Activated B cell treated with CpG ODN at 0.5 μM for 24 hours (primary cell): Measurements from ENCODE around the gene SEZ6L. TPM values are rescaled to one million over a fixed set of nuclear protein-coding genes. Genes with fewer than 3 reads are reported as not detected.

Experiments used
- ATAC-seq: fragments of 200-7000 bp; cut with Tn5 transposase; one replicate; pipeline ENCODE4 v1.10.0; 2021; ENCODE audit warnings: low read depth, mild to moderate bottlenecking, moderate library complexity
- CTCF ChIA-PET: fragments of 350-600 bp; sonication (Branson Sonifier 250); formaldehyde crosslinking; loops from one replicate; lab custom pipeline; 2021; ENCODE audit warnings: antibody characterized with exemption; lab: Charles Lee
- POLR2A ChIA-PET: fragments of 350-600 bp; sonication (Branson Sonifier 250); formaldehyde crosslinking; loops from one replicate; lab custom pipeline; 2021; ENCODE audit warnings: antibody characterized with exemption; lab: Charles Lee
- DNase-seq: peaks from one replicate; pipeline ENCODE4 v3.0.0; 2022
- H3K27ac Mint-ChIP-seq: one replicate; pipeline ENCODE4 v1.8.0; 2020; ENCODE audit warnings: mixed read lengths
- H3K27me3 Mint-ChIP-seq: one replicate; pipeline ENCODE4 v1.8.0; 2021; ENCODE audit warnings: mixed read lengths
- H3K36me3 Mint-ChIP-seq: one replicate; pipeline ENCODE4 v1.8.0; 2021; ENCODE audit warnings: low read depth, mixed read lengths
- H3K4me1 Mint-ChIP-seq: one replicate; pipeline ENCODE4 v1.8.0; 2021; ENCODE audit warnings: mixed read lengths
- H3K4me3 Mint-ChIP-seq: one replicate; pipeline ENCODE4 v1.8.0; 2020; ENCODE audit warnings: mild to moderate bottlenecking, mixed read lengths
- H3K9me3 Mint-ChIP-seq: one replicate; pipeline ENCODE4 v1.8.0; 2020; ENCODE audit warnings: mixed read lengths
- intact Hi-C: fragments of 100-400 bp; cut with micrococcal nuclease; formaldehyde crosslinking; loops from one replicate; pipeline ENCODE4 v1.15.1; 2024
- total RNA-seq: library from RNA; stranded (reverse); gene quantifications from 2 replicates; pipeline ENCODE4 v1.2.3, GENCODE V29; 2022
- TF ChIP-seq, protein P1 (sequence below): fragments of 200-600 bp; IDR thresholded peaks from one replicate; pipeline ENCODE4 v1.8.0; 2022; ENCODE audit warnings: antibody characterized with exemption, mild to moderate bottlenecking

SEZ6L gene
- total RNA-seq, 1 donor from 2014 or later: not detected

DNA sequence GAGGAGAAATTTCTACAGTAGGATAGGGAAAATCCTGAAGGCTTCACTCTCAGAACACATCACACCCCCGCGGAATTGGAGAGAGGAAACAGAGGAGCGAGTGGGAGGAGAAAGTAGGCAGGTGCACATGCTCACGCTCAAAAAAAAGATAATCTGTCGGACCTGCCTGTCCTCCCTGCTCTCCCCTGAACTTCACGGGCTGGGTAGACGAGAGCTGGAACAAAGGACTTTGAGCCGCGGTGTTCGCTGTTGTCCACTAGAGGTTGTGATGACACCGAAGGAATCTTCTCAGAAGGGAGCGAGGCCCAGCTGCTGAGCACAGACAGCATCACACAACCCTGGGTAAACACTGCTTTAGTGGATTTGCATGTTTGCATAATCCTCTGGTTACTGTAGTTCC, 5.0 kb downstream of the SEZ6L start:
- TF ChIP-seq, protein P1, sequence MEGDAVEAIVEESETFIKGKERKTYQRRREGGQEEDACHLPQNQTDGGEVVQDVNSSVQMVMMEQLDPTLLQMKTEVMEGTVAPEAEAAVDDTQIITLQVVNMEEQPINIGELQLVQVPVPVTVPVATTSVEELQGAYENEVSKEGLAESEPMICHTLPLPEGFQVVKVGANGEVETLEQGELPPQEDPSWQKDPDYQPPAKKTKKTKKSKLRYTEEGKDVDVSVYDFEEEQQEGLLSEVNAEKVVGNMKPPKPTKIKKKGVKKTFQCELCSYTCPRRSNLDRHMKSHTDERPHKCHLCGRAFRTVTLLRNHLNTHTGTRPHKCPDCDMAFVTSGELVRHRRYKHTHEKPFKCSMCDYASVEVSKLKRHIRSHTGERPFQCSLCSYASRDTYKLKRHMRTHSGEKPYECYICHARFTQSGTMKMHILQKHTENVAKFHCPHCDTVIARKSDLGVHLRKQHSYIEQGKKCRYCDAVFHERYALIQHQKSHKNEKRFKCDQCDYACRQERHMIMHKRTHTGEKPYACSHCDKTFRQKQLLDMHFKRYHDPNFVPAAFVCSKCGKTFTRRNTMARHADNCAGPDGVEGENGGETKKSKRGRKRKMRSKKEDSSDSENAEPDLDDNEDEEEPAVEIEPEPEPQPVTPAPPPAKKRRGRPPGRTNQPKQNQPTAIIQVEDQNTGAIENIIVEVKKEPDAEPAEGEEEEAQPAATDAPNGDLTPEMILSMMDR: no peak
- no peak overlapping the region for H3K27ac Mint-ChIP-seq
- intact Hi-C loops: no loop called here

DNA sequence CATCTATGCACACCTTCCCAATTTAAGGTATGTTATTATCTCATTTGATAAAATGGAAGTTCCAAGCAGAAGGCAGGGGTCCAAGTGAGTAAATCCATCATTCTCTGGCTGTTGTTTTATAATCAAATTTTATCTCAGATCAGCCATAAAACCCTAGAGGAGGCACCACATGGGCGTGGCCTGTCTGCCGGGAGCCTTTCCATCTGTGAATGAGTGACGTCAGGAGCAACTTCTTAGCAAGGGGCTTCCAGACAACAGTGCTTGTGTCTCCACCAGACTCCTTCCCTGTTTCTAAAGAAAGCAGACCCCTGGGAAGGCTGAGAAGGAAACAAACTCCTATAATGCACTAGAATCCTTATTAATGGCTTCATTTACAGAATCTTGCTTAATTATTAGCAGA, 13.5 kb downstream of the SEZ6L start:
- Mint-ChIP-seq H3K27ac (no peak overlapping the region), H3K9me3 (peaks cover 4% of the 10 kb centered on the region), H3K4me1 (no peaks in the 10 kb centered on the region), H3K36me3 (no peaks in the 10 kb centered on the region), H3K27me3 (peaks cover 28% of the 10 kb centered on the region), H3K4me3 (no peak overlapping the region)
- ChIA-PET CTCF (no interaction called here), POLR2A (no interaction called here)
- intact Hi-C loops: no loop called here
- ATAC-seq (no peak), DNase-seq (no peak)
- TF ChIP-seq, protein P1: no peak

More for the DNA sequence above, 5.0 kb downstream of the SEZ6L start:
- DNase-seq (no peak), ATAC-seq (no peak)
- H3K36me3 Mint-ChIP-seq: no peaks in the 10 kb centered on the region
- H3K27me3 Mint-ChIP-seq: peaks cover 41% of the 10 kb centered on the region
- CTCF ChIA-PET: no interaction called here
- POLR2A ChIA-PET: no interaction called here
- no peak overlapping the region for H3K4me3 Mint-ChIP-seq
- no peaks in the 10 kb centered on the region for H3K9me3 Mint-ChIP-seq
- peaks cover 7% of the 10 kb centered on the region for H3K4me1 Mint-ChIP-seq

DNA sequence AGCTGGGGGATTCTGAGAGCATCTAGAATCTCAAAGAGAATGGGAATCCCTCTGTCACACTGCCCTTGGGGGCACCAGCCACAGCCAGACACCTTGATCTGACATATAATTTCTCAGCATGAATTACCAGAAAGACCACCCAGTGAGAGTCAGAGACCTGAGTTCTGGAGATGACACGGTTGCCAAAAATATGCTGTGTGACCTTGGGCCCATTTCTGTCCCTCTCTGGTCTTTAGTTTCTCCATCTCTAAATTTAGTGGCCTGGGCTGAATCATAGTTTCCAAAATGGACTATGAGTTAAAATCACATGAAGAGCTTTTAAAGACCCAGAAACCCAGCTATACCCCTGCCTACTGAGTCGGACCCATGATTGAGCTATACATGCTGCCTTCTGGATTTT, 15.9 kb downstream of the SEZ6L start:
- H3K36me3 Mint-ChIP-seq: no peaks in the 10 kb centered on the region
- no peak overlapping the region for H3K4me3 Mint-ChIP-seq
- ATAC-seq (no peak), DNase-seq (no peak)
- CTCF ChIA-PET: no interaction called here
- peaks cover 19% of the 10 kb centered on the region for H3K27me3 Mint-ChIP-seq
- intact Hi-C loops: no loop called here
- TF ChIP-seq, protein P1: no peak
- no peaks in the 10 kb centered on the region for H3K4me1 Mint-ChIP-seq
- peaks cover 4% of the 10 kb centered on the region for H3K9me3 Mint-ChIP-seq
- POLR2A ChIA-PET: no interaction called here
- no peak overlapping the region for H3K27ac Mint-ChIP-seq

DNA sequence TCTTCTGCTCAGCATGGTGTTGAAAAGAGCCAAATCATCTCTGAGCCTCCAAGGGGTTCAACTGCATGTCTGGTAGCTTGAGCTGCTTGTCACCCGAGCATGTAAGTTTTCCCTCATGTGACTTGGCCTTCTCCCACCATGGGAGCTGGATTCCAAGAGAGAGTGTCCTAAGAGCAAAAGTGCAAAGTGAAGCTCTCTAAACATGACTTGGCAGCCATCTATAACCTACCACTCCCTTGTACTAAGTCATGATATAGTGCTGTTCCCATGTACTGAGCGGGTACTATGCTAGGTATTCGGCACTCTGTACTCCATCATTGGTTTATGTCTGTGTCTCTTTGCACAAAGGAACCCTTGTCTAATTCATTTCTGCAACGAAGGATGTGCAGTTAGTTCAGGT, 19.1 kb downstream of the SEZ6L start:
- no peak overlapping the region for H3K4me3 Mint-ChIP-seq
- DNase-seq (no peak), ATAC-seq (no peak)
- ChIA-PET POLR2A (no interaction called here), CTCF (no interaction called here)
- no peaks in the 10 kb centered on the region for H3K36me3 Mint-ChIP-seq
- no peak overlapping the region for H3K27ac Mint-ChIP-seq
- TF ChIP-seq, protein P1: no peak
- H3K4me1 Mint-ChIP-seq: no peaks in the 10 kb centered on the region
- H3K9me3 Mint-ChIP-seq: peaks cover 4% of the 10 kb centered on the region
- intact Hi-C loops: no loop called here
- peaks cover 15% of the 10 kb centered on the region for H3K27me3 Mint-ChIP-seq

DNA sequence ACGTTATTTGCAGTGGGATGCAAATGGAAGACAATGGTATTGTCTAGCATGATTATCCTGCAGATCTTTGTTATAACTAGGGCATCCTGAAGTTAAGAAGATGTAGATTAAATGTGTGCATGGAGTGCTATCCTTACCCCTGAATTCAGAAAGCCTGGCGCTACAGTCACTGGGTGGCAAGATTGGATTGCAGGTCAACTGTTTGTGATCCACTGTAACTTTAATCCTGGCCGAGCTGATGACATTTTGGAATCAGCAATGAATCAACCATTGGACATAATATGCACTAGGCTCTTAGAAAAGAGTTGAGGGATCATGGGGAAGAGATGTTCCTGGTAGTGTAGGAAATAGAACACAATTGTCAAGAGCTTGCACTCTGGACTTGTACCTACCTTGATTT, 25.1 kb downstream of the SEZ6L start:
- ATAC-seq: no peak

More for the DNA sequence above, 25.1 kb downstream of the SEZ6L start:
- H3K9me3 Mint-ChIP-seq: no peaks in the 10 kb centered on the region
- ChIA-PET CTCF (no interaction called here), POLR2A (no interaction called here)
- TF ChIP-seq, protein P1: no peak
- peaks cover 15% of the 10 kb centered on the region for H3K27me3 Mint-ChIP-seq
- intact Hi-C loops: no loop called here
- no peaks in the 10 kb centered on the region for H3K4me1 Mint-ChIP-seq
- no peak overlapping the region for H3K4me3 Mint-ChIP-seq
- DNase-seq: no peak
- H3K36me3 Mint-ChIP-seq: no peaks in the 10 kb centered on the region
- H3K27ac Mint-ChIP-seq: no peak overlapping the region
